GM18870 (cell line): ENCODE data around the gene SLC12A5.

ENCODE experiments used
- ATAC-seq: cut with Tn5 transposase; IDR thresholded peaks from one replicate; pipeline ENCODE4 v1.9.1; 2021; ENCODE audit warnings: moderate library complexity; ENCODE audit not compliant: unreplicated experiment

SLC12A5 gene

GRCh38 chr20:46051556-46052308 is 22.7 kb downstream of the SLC12A5 start:
- ATAC-seq = no peak

GRCh38 chr20:46053416-46053815 is 24.4 kb downstream of the SLC12A5 start:
- no peak for ATAC-seq

GRCh38 chr20:46054606-46055005 is 25.6 kb downstream of the SLC12A5 start:
- no peak for ATAC-seq

- no peak for ATAC-seq
Observed at GRCh38 chr20:46055269-46055668, 26.3 kb downstream of the SLC12A5 start.

- ATAC-seq = no peak
Observed at GRCh38 chr20:46056027-46056833, 27.2 kb downstream of the SLC12A5 start.

- no peak for ATAC-seq
Observed at GRCh38 chr20:46056970-46057855, 28.2 kb downstream of the SLC12A5 start.

GRCh38 chr20:46057856-46058598 is 29.0 kb downstream of the SLC12A5 start:
- no peak for ATAC-seq

- no peak for ATAC-seq
Observed at GRCh38 chr20:46058599-46059281, 29.7 kb downstream of the SLC12A5 start.

GRCh38 chr20:46060301-46060881 is 31.4 kb downstream of the SLC12A5 start:
- no peak for ATAC-seq

- no peak for ATAC-seq
Observed at GRCh38 chr20:46060975-46061374, 32.0 kb downstream of the SLC12A5 start.

- ATAC-seq = no peak
Observed at GRCh38 chr20:46062151-46062550, 33.1 kb downstream of the SLC12A5 start.

GRCh38 chr20:46062621-46063020 is 33.6 kb downstream of the SLC12A5 start:
- no peak for ATAC-seq

GRCh38 chr20:46063151-46063550 is 34.1 kb downstream of the SLC12A5 start:
- no peak for ATAC-seq

GRCh38 chr20:46063652-46064054 is 34.6 kb downstream of the SLC12A5 start:
- ATAC-seq = no peak

- ATAC-seq = no peak
Observed at GRCh38 chr20:46065006-46065405, 36.0 kb downstream of the SLC12A5 start.

GRCh38 chr20:46065691-46066090 is 36.7 kb downstream of the SLC12A5 start:
- ATAC-seq = no peak

- no peak for ATAC-seq
Observed at GRCh38 chr20:46070215-46070900, 41.3 kb downstream of the SLC12A5 start.

GRCh38 chr20:46071573-46071972 is 42.6 kb downstream of the SLC12A5 start:
- no peak for ATAC-seq

- ATAC-seq = no peak
Observed at GRCh38 chr20:46073024-46073423, 44.0 kb downstream of the SLC12A5 start.
